GM08714 (cell line): ENCODE data around the gene SPARC.
A peak's percentile ranks its signal among the peaks of the same experiment; 100 is the strongest.

Experiments
- H3K4me3 ChIP-seq: fragments of 200-500 bp; sonication (Bioruptor generic); 2 replicates; pipeline ENCODE4 v1.5.1; 2014; ENCODE audit warnings: mild to moderate bottlenecking, low read length, inconsistent platforms
- ZNF274 ChIP-seq: IDR thresholded peaks from 2 replicates; pipeline ENCODE4 v1.6.1; 2012; ENCODE audit warnings: mild to moderate bottlenecking, low read depth, low read length

The SPARC gene

DNA sequence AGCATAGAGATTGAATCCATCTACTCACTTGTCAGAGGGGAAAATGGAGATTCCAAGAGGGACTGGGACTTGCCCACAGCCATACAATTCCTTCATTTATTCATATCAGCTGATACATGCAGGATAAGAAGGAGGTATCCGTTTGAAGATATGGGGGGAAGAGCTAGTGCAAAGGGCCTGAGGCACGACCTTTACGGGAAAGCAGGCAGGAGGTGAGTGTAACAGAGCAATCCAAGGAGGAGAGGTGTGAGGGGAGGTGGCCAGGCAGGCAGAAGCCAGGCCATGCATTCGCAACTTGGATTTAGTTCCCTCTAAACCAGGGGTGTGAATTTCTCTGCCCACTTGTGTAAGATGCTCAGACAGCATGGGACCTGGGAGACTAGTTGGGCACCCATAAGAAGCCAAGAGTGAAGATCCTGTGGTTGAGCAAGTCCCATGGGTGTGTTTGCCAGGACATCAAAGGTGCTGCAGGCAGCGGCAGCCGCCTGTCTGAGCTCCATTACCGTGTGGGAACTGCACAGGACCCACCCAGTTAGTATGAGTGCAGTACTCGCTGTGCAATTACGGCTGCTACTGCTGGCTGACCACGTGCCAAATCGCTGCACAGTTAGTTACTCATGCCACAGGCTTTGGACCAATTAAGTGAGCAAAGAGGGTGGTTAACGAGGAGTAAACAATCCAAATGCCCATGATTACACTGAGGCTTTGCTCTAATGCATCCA lies 64.2 kb downstream of the SPARC start:
- no peak overlapping the region for H3K4me3 ChIP-seq
- TF ChIP-seq ZNF274: no peak

DNA sequence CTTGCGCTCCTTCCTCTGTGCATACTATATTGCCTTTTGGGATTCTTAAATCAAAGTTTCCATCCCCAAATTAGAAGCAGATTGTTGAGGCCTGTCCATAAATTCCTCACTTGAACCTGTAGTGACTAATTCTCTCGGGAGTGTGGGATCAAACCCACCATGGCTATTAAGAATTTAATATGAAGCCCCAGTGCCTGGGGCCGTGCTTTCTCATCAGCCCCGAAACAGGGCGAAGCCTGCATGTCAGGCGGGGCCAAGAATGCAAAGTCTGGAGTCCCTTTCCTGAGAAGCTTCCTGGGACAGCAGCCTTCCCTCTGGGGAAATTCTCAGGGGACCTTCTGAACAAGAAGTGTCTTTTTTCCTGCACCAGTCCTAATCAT lies 66.3 kb downstream of the SPARC start:
- H3K4me3 ChIP-seq: no peak overlapping the region
- TF ChIP-seq ZNF274: no peak

DNA sequence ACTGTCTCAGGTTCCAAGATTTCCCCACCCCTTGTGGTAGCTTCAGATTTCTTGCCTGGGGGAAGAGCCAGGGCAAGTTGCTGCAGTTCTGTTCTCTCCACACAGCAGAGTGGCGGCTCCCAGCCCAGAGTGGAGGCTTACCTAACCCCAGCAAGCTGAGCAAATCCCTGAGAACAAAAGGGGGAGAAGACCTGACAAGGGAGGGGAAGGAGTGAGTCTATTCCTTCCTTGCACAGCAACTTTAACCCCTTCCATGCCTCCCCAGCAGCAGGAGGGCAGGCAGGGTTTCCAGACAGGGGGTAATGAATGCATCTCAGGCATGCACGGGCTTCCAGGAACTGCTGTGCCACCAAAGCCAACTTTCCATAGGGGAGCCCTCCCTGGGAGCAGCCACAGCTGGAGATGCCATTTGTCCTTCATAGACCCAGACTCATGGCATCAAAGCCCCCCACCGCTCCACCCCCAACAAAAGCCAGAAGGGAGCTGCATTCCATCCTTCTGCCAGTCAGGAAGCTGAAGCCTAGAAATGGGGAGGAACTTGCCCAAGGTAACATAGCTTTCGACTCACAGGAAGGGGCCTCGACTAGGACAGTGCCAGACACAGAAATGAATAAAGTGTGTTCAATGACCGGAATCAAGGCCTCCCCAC lies 66.8 kb downstream of the SPARC start:
- no peak for TF ChIP-seq ZNF274

DNA sequence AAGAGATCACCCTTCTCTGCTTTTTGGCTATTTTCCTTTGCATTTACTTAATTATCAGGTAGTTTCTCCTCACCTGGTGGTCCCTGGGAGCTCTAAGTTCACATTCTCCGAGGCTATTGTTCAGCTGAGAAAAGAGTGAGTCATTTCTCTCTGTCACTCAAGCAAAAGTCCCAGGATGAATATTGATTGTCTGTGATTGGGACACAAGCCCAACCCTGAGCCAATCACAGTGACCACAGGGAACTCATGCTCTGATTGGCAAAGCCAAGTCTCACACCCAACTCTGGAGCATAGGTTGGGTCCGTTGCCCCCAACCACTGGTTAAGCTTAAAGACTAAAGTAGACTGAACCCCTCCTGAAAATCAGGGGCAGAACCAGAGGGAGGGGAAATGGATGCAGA lies 67.8 kb downstream of the SPARC start:
- TF ChIP-seq ZNF274: no peak

More for the DNA sequence above, 66.8 kb downstream of the SPARC start:
- no peak overlapping the region for H3K4me3 ChIP-seq

DNA sequence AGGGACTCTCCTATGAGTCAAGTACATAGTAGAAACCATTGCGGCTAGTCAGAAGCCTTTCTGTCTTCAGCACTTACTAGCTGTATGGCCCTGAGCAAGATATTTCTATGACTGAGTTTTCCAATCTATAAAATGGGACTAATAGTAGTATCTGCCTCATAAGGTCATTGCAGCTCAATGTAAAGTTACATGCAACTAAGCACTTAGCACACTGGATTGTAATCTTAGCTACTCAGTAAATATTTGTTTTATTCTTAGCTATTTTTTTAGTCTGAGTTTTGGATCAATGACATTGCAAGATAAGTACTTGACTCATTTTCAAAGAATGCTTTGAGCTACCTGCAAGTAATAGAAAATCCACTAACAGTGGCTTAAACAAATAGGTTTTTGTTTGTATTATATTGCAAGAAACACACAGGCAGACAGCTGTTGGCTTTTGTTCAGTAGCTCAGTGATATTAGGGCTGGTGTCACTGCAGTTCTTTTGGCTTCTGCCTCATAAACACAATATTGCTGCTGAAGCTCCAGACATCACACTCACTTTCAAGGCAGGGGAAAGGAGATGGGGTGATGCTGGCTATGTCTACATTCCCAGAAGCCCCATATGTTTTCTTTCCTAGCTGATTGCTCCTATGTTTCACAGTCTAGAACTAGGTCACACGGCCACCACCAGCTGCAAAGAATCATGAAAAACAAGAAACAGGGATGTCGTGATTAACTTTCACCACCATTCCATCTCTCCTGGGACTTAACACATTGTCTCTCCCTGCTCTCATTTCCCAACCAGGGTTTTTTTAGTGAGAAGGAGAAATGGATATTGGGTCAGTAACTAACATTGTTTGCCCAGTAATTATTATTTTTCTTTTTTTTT lies 68.6 kb downstream of the SPARC start:
- H3K4me3 ChIP-seq: no peak overlapping the region
- TF ChIP-seq ZNF274: no peak

More for the DNA sequence above, 67.8 kb downstream of the SPARC start:
- H3K4me3 ChIP-seq: no peak overlapping the region

DNA sequence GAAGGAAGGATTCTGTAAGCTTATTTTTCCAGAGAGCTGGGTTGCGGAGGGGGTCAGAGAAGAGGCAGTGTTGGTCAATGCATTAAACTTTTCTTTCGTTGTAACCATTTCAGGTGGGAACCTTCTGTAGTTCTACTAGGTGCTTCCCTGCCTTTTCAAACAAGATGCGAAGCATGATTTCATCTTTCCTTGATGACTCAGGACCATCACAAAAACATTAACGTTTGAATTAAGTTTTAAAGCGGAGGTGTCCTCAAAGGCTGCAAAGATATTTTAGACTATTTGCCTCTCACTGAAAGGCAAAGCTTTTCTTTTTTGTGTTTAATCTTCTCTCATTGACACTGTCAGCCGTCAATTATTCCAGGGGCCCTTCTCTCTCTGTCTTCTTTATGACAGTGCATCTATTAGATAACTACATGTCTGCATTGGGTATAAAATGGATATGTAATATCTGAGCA lies 69.3 kb downstream of the SPARC start:
- TF ChIP-seq ZNF274: no peak
- H3K4me3 ChIP-seq: no peak overlapping the region

DNA sequence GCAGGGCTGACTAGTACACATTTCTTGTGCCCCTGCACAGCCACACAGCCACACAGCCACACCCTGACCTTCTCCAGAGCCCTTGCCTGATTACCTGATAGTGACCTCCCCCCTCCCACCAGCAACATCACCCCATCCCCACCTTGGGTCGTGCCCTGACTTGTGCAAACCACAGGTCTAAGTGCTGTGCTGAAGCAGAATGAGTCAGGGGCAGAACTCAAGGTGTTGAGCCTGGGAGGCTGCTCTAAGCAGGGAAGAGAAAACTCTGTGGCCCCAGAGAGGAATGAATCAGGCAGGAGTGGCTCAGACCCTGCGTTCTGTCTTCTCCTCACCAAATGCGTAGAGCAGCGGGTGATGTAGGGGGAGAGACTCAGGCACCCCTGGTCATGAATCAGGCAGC lies 71.3 kb downstream of the SPARC start:
- no peak for TF ChIP-seq ZNF274
- H3K4me3 ChIP-seq: no peak overlapping the region

DNA sequence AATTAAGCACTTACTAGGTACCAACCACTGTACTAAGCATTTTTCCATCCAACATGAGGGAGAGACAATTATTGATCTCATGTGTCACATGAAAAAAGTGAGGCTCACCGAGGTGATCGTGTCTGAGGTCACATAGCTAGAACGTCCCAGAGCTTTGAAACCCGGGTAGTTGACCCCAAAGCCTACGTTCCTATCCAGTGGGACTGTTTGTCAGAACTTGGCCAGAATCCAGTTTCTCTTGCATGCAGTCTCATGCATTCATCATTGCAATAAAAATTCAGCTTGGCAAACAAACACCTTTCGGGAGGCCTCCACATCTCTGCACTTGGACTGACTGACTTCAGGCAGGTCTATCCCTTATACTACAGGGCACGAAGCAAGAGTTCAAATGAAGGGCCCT lies 72.2 kb downstream of the SPARC start:
- no peak overlapping the region for H3K4me3 ChIP-seq
- TF ChIP-seq ZNF274: no peak

DNA sequence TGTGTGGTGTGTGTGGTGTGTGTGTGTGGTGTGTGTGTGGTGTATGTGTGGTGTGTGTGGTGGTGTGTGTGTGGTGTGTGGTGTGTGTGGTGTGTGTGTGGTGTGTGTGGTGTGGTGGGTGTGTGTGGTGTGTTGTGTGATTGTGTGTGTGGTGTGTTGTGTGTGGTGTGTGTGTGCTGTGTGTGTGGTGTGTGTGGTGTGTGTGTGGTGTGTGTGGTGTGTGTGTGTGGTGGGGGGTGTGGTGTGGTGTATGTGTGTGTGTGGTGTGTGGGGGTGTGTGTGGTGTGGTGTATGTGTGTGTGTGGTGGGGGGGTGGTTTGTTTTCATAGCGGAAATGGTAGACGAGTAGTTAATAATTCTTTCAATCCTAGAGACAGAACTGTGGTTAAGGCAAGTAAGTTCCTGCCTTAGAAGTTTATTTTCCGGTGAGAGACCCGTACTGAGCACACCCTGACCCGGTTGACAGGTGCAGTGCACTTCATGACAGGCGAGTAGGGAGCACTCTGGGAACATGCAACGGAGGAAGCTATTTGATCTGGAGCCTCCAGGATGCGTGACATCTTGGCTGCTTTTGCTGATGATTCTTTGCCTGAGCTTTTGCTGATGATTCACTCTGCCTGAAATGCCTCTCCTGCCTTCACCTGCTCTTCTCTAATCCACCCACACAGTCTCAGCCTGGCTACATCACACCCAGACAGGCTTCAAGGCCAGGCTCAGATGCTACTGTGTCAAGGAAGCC lies 73.9 kb downstream of the SPARC start:
- no peak for TF ChIP-seq ZNF274
- peak overlapping the region; percentile 0; the same call in 1 of the 2 replicates for H3K4me3 ChIP-seq

DNA sequence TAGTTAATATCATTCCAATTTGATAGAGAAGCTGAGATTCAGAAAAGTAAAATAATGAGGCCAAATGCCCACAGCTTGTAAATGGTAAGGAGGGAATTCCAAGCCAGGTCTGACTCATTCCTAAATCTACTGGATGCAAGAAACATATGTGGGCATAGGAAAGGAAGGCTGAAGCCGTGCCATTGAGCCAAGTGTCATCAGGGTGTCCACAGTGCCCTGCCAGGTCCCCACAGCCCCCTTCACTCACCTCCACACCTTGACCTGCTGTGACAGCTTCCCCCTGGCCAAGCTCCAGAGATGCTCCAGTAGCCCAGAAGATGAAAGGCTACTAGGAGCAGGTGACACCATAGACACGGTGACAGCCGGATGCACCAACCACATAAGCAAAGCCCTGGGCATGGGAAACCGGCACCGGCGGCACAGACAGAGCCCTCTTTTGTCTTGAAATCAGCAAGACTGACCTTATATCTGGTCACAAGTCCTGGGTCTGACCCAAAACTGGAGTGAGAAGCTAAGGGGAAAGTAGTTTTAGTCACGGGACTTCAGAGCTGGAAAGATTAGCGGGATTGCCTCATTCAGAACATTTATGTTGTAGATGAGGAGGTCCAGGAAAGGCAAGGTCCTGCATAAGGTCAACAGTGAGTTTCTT lies 75.5 kb downstream of the SPARC start:
- H3K4me3 ChIP-seq: no peak overlapping the region

More for the DNA sequence above, 75.5 kb downstream of the SPARC start:
- no peak for TF ChIP-seq ZNF274
